ENCODE data around the gene NFATC2IP.
A peak's percentile ranks its signal among the peaks of the same experiment; 100 is the strongest.

NFATC2IP gene

DNA sequence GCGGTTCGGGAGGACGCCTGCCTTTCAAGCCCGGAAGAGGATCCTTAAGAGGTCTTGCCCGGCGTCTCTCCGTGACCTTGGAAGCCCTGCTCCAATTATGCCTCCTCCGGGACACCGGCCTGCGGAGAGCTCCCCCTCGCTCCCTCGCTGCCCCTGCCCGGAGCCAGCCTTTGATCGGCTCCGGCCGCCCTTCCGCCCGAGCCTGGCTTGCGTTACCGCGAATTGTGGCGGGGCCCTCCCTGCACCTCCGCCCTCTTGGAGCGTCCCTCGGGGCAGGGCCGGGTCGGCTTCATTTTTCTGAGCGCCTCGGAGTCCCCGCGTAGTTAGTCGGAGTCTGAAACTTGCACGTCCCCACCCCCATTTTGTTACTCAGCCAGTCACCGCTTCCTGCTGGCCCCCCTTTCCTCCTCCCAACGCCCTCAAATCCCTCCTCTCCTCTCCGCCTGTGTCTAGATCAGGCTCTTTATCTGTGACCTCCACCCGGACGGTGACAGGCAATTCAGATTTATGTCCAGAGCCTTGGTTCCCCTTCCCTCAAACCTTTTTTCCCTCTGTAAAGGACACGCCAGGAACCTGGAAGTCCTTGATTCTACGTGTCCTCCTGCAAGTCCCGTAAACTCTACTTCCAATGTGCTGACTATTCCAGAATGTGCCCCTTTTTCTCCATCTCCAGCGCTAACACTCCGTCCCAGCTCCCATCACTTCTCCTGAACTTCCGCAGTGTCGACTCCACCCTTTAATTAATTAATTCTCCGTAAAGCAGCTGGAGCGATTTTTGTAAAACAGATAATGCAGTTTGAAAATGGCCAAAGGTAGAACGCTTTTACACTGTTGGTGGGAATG, 25.1 kb upstream of the NFATC2IP start:
- TF ChIP-seq, protein P1, sequence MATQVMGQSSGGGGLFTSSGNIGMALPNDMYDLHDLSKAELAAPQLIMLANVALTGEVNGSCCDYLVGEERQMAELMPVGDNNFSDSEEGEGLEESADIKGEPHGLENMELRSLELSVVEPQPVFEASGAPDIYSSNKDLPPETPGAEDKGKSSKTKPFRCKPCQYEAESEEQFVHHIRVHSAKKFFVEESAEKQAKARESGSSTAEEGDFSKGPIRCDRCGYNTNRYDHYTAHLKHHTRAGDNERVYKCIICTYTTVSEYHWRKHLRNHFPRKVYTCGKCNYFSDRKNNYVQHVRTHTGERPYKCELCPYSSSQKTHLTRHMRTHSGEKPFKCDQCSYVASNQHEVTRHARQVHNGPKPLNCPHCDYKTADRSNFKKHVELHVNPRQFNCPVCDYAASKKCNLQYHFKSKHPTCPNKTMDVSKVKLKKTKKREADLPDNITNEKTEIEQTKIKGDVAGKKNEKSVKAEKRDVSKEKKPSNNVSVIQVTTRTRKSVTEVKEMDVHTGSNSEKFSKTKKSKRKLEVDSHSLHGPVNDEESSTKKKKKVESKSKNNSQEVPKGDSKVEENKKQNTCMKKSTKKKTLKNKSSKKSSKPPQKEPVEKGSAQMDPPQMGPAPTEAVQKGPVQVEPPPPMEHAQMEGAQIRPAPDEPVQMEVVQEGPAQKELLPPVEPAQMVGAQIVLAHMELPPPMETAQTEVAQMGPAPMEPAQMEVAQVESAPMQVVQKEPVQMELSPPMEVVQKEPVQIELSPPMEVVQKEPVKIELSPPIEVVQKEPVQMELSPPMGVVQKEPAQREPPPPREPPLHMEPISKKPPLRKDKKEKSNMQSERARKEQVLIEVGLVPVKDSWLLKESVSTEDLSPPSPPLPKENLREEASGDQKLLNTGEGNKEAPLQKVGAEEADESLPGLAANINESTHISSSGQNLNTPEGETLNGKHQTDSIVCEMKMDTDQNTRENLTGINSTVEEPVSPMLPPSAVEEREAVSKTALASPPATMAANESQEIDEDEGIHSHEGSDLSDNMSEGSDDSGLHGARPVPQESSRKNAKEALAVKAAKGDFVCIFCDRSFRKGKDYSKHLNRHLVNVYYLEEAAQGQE (IDR thresholded peaks at IDR 0.05; ENCODE audit: low read depth): no peak
- no peak for TF ChIP-seq TCF12 (IDR thresholded peaks at IDR 0.05; ENCODE audit: low read depth)
- 0 out of 2 replicates have a peak, but pooled peaks have one; percentile 7 for TF ChIP-seq ZBTB7A (IDR thresholded peaks at IDR 0.05; ENCODE audit: low read depth)
- no peak for TF ChIP-seq CREB1 (IDR thresholded peaks at IDR 0.05; ENCODE audit: low read depth)
- peak; percentile 53; the same call in 1 of the 2 replicates for TF ChIP-seq TAF1 (IDR thresholded peaks at IDR 0.05; ENCODE audit: low read depth)
- no peak for TF ChIP-seq EP300 (IDR thresholded peaks at IDR 0.05; ENCODE audit: borderline replicate concordance)
- TF ChIP-seq, protein P2, sequence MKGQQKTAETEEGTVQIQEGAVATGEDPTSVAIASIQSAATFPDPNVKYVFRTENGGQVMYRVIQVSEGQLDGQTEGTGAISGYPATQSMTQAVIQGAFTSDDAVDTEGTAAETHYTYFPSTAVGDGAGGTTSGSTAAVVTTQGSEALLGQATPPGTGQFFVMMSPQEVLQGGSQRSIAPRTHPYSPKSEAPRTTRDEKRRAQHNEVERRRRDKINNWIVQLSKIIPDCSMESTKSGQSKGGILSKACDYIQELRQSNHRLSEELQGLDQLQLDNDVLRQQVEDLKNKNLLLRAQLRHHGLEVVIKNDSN (IDR thresholded peaks at IDR 0.05): no peak
- TF ChIP-seq, protein P3, sequence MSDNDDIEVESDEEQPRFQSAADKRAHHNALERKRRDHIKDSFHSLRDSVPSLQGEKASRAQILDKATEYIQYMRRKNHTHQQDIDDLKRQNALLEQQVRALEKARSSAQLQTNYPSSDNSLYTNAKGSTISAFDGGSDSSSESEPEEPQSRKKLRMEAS (IDR thresholded peaks at IDR 0.05): no peak
- TF ChIP-seq EGR1 (IDR thresholded peaks at IDR 0.05): no peak
- no peak for TF ChIP-seq YY1 (IDR thresholded peaks at IDR 0.05; ENCODE audit: low read depth)

DNA sequence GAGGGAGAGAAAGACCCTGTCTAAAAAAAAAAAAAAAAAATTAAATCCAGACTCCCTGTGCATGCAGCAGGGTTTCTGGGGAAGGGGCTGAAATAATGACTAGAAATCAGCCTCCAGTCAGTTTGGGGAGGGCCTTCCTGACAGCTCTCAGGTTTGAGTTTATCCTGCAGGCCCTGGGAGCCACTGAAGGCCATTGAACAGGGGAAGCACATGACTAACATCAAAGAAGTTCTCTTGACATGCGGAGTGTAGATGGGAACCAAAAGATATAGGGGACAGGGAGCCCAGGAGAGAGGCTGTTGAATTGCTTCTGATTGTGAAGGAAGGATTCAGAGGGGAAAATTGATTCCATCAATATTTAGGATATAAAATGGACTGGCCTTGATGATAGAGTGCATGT, 22.9 kb upstream of the NFATC2IP start:
- TF ChIP-seq, protein P1 (IDR thresholded peaks at IDR 0.05; ENCODE audit: low read depth): no peak
- TF ChIP-seq CEBPB (IDR thresholded peaks at IDR 0.05): no peak
- no peak for TF ChIP-seq TAF1 (IDR thresholded peaks at IDR 0.05; ENCODE audit: low read depth)
- TF ChIP-seq, protein P3 (IDR thresholded peaks at IDR 0.05): no peak
- TF ChIP-seq FOXM1 (IDR thresholded peaks at IDR 0.05; ENCODE audit: borderline replicate concordance, low read depth): no peak
- no peak for TF ChIP-seq ZBTB7A (IDR thresholded peaks at IDR 0.05; ENCODE audit: low read depth)
- TF ChIP-seq YY1 (IDR thresholded peaks at IDR 0.05; ENCODE audit: low read depth): no peak
- TF ChIP-seq, protein P2 (IDR thresholded peaks at IDR 0.05): no peak
- no peak for TF ChIP-seq NFIC (IDR thresholded peaks at IDR 0.05)
- no peak for TF ChIP-seq CREB1 (IDR thresholded peaks at IDR 0.05; ENCODE audit: low read depth)
- TF ChIP-seq TEAD4 (IDR thresholded peaks at IDR 0.05): no peak
- TF ChIP-seq EGR1 (IDR thresholded peaks at IDR 0.05): no peak
- TF ChIP-seq RAD21 (IDR thresholded peaks at IDR 0.05; ENCODE audit: low read depth): no peak
- TF ChIP-seq EP300 (IDR thresholded peaks at IDR 0.05; ENCODE audit: borderline replicate concordance): no peak

DNA sequence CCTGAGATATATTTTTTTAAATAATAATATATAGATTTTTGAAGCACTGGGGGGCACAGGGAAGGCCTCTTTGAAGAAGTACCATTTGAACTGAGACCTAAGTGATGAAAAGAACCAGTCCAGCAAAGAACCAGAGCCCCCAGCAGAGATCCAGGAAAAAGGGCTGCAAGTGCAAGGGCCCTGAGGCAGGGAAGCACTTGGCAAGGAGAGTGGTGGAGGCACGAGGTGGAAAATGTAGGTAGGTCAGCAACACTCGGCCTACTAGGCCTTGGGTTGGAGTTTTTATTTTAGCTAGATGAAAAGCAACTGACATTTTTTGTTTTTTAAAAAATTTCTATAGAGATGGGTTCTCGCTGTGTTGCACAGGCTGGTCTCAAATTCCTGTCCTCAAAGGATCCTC, 20.5 kb upstream of the NFATC2IP start:
- TF ChIP-seq EP300 (IDR thresholded peaks at IDR 0.05; ENCODE audit: borderline replicate concordance): no peak
- no peak for TF ChIP-seq TAF1 (IDR thresholded peaks at IDR 0.05; ENCODE audit: low read depth)
- TF ChIP-seq TCF12 (IDR thresholded peaks at IDR 0.05; ENCODE audit: low read depth): no peak
- TF ChIP-seq, protein P2 (IDR thresholded peaks at IDR 0.05): no peak
- no peak for TF ChIP-seq EGR1 (IDR thresholded peaks at IDR 0.05)
- TF ChIP-seq FOXM1 (IDR thresholded peaks at IDR 0.05; ENCODE audit: borderline replicate concordance, low read depth): no peak
- TF ChIP-seq ZBTB7A (IDR thresholded peaks at IDR 0.05; ENCODE audit: low read depth): no peak
- no peak for TF ChIP-seq CREB1 (IDR thresholded peaks at IDR 0.05; ENCODE audit: low read depth)
- TF ChIP-seq TEAD4 (IDR thresholded peaks at IDR 0.05): no peak
- no peak for TF ChIP-seq NFIC (IDR thresholded peaks at IDR 0.05)
- TF ChIP-seq, protein P1 (IDR thresholded peaks at IDR 0.05; ENCODE audit: low read depth): no peak
- no peak for TF ChIP-seq RAD21 (IDR thresholded peaks at IDR 0.05; ENCODE audit: low read depth)
- TF ChIP-seq, protein P3 (IDR thresholded peaks at IDR 0.05): no peak
- TF ChIP-seq CEBPB (IDR thresholded peaks at IDR 0.05): no peak
- no peak for TF ChIP-seq YY1 (IDR thresholded peaks at IDR 0.05; ENCODE audit: low read depth)
